Keratinocyte (primary cell): ENCODE results near the gene H2AZ2.

Experiments used
- EZH2 ChIP-seq: IDR thresholded peaks from one replicate; pipeline ENCODE4 v1.6.1; 2012; ENCODE audit warnings: inconsistent platforms, mild to moderate bottlenecking, low read length, moderate library complexity
- TF ChIP-seq, protein P1 (sequence below), 3 experiments: IDR thresholded peaks in 1 of 3; conservative IDR thresholded peaks in 1 of 3; optimal IDR thresholded peaks in 1 of 3; 2 replicates in 2 of 3; 3 replicates in 1 of 3; pipeline versions ENCODE3 to v1.5.1; 2011; ENCODE audit warnings: low read length in 3 of 3, mild to moderate bottlenecking in 3 of 3, moderate library complexity in 2 of 3, control low read depth in 1 of 3, inconsistent platforms in 1 of 3; ENCODE audit not compliant: insufficient read depth in 2 of 3; ENCODE audit errors: extremely low read depth in 1 of 3

GRCh38 chr7:44885394-44886317 lies 37.8 kb upstream of the H2AZ2 start, which contains the start of gene PURB:
- TF ChIP-seq, protein P1, sequence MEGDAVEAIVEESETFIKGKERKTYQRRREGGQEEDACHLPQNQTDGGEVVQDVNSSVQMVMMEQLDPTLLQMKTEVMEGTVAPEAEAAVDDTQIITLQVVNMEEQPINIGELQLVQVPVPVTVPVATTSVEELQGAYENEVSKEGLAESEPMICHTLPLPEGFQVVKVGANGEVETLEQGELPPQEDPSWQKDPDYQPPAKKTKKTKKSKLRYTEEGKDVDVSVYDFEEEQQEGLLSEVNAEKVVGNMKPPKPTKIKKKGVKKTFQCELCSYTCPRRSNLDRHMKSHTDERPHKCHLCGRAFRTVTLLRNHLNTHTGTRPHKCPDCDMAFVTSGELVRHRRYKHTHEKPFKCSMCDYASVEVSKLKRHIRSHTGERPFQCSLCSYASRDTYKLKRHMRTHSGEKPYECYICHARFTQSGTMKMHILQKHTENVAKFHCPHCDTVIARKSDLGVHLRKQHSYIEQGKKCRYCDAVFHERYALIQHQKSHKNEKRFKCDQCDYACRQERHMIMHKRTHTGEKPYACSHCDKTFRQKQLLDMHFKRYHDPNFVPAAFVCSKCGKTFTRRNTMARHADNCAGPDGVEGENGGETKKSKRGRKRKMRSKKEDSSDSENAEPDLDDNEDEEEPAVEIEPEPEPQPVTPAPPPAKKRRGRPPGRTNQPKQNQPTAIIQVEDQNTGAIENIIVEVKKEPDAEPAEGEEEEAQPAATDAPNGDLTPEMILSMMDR (optimal IDR thresholded peaks at IDR 0.05 in 1 of 3, IDR thresholded peaks at IDR 0.05 in 1 of 3, conservative IDR thresholded peaks at IDR 0.05 in 1 of 3; ENCODE audit: extremely low read depth in 1 of 3, insufficient read depth in 2 of 3, low read length in 3 of 3), result no peak
- TF ChIP-seq EZH2, result no peak
